Mesenchymal stem cell (in vitro differentiated cells and primary cell): ENCODE results near the gene ADAM12.

ENCODE experiments used
- DNase-seq: peaks from one replicate; pipeline ENCODE4 v3.0.0-alpha.2; 2013
- H2AFZ ChIP-seq: one replicate; pipeline ENCODE4 v1.6.1; 2013; ENCODE audit warnings: low read depth, mild to moderate bottlenecking, control low read depth, inconsistent platforms, low read length, moderate library complexity
- H2AK5ac ChIP-seq: 2 replicates; pipeline ENCODE4 v1.6.1; 2013; ENCODE audit warnings: low read length, moderate library complexity, mild to moderate bottlenecking, inconsistent platforms; ENCODE audit not compliant: severe bottlenecking
- H2BK120ac ChIP-seq: one replicate; pipeline ENCODE4 v1.6.1; 2013; ENCODE audit warnings: low read depth, mild to moderate bottlenecking, inconsistent platforms, low read length, moderate library complexity
- H2BK12ac ChIP-seq, 2 experiments: one replicate each; pipeline ENCODE4 v1.6.1; 2013; ENCODE audit warnings: inconsistent platforms in 2 of 2, low read length in 2 of 2, mild to moderate bottlenecking in 2 of 2, moderate library complexity in 2 of 2, control low read depth in 1 of 2
- H2BK15ac ChIP-seq: one replicate; pipeline ENCODE4 v1.6.1; 2013; ENCODE audit warnings: mild to moderate bottlenecking, low read depth, inconsistent platforms; ENCODE audit not compliant: poor library complexity, severe bottlenecking
- H2BK5ac ChIP-seq: 2 replicates; pipeline ENCODE4 v1.6.1; 2013; ENCODE audit warnings: low read depth, mild to moderate bottlenecking, low read length, control low read depth, inconsistent platforms; ENCODE audit not compliant: poor library complexity, severe bottlenecking
- H3K14ac ChIP-seq, 2 experiments: one replicate each; pipeline ENCODE4 v1.6.1; 2013; ENCODE audit warnings: inconsistent platforms in 2 of 2, low read length in 2 of 2, control low read depth in 1 of 2, mild to moderate bottlenecking in 1 of 2, moderate library complexity in 1 of 2
- H3K18ac ChIP-seq, 2 experiments: one replicate each; pipeline ENCODE4 v1.6.1; 2013; ENCODE audit warnings: inconsistent platforms in 2 of 2, low read length in 2 of 2, control low read depth in 1 of 2, low read depth in 1 of 2, mild to moderate bottlenecking in 1 of 2
- H3K23ac ChIP-seq, 2 experiments: one replicate each; pipeline ENCODE4 v1.6.1; 2013; ENCODE audit warnings: inconsistent platforms in 2 of 2, low read length in 2 of 2, mild to moderate bottlenecking in 2 of 2, moderate library complexity in 2 of 2, control low read depth in 1 of 2
- H3K27ac ChIP-seq: 2 replicates; pipeline ENCODE4 v1.5.1; 2013; ENCODE audit warnings: mild to moderate bottlenecking, moderate library complexity, low read length, control low read depth, inconsistent platforms; ENCODE audit not compliant: poor library complexity, severe bottlenecking
- H3K27me3 ChIP-seq, 2 experiments: 2 replicates each; pipeline versions ENCODE4 v1.6.1 to v1.7.0; 2013; ENCODE audit warnings: low read length in 2 of 2, mild to moderate bottlenecking in 2 of 2, moderate library complexity in 2 of 2, control low read depth in 1 of 2, inconsistent platforms in 1 of 2; ENCODE audit not compliant: control insufficient read depth in 1 of 2, insufficient read depth in 1 of 2
- H3K36me3 ChIP-seq, 2 experiments: 2 replicates each; pipeline versions ENCODE4 v1.6.1 to v1.7.0; 2013; ENCODE audit warnings: low read length in 2 of 2, control low read depth in 1 of 2, inconsistent platforms in 1 of 2, low read depth in 1 of 2, mild to moderate bottlenecking in 1 of 2; ENCODE audit not compliant: insufficient read depth in 2 of 2, control insufficient read depth in 1 of 2
- H3K4ac ChIP-seq, 2 experiments: one replicate each; pipeline ENCODE4 v1.6.1; 2013; ENCODE audit warnings: inconsistent platforms in 2 of 2, low read length in 2 of 2, mild to moderate bottlenecking in 2 of 2, moderate library complexity in 2 of 2, control low read depth in 1 of 2, low read depth in 1 of 2
- H3K4me1 ChIP-seq: 2 replicates; pipeline ENCODE4 v1.6.1; 2013; ENCODE audit warnings: low read depth, low read length, control low read depth; ENCODE audit not compliant: control insufficient read depth, insufficient read depth
- H3K4me2 ChIP-seq: 2 replicates; pipeline ENCODE4 v1.6.1; 2013; ENCODE audit warnings: low read length, mild to moderate bottlenecking, inconsistent platforms; ENCODE audit not compliant: poor library complexity, severe bottlenecking
- H3K4me3 ChIP-seq, 2 experiments: 2 replicates each; pipeline versions ENCODE4 v1.5.1 to v1.7.0; 2013; ENCODE audit warnings: low read length in 2 of 2, mild to moderate bottlenecking in 2 of 2, control low read depth in 1 of 2, low read depth in 1 of 2; ENCODE audit not compliant: insufficient read depth in 1 of 2
- H3K79me1 ChIP-seq: replicated peaks from 2 replicates; pipeline ENCODE4 v1.6.1; 2013; ENCODE audit warnings: mild to moderate bottlenecking, control low read depth, low read length, inconsistent platforms; ENCODE audit not compliant: poor library complexity, severe bottlenecking
- H3K9ac ChIP-seq: 2 replicates; pipeline ENCODE4 v1.7.0; 2013; ENCODE audit warnings: mild to moderate bottlenecking, low read length, moderate library complexity
- H3K9me3 ChIP-seq: 2 replicates; pipeline ENCODE4 v1.7.0; 2013; ENCODE audit warnings: mild to moderate bottlenecking, low read length; ENCODE audit not compliant: control insufficient read depth
- H4K8ac ChIP-seq: one replicate; pipeline ENCODE4 v1.6.1; 2013; ENCODE audit warnings: inconsistent platforms, mild to moderate bottlenecking, low read length, moderate library complexity
- H4K91ac ChIP-seq: one replicate; pipeline ENCODE4 v1.6.1; 2013; ENCODE audit warnings: mild to moderate bottlenecking, low read length, inconsistent platforms
- WGBS: methylation state at CpG from one replicate; pipeline ENCODE4 v1.1.7; 2013; ENCODE audit warnings: mixed read lengths; 5-methylcytosine and 5-hydroxymethylcytosine counted together

The ADAM12 gene

GRCh38 chr10:126302476-126302756, 85.9 kb downstream of the ADAM12 start:
- Histone ChIP-seq H4K91ac (no peak overlapping the region), H3K4me2 (no peak overlapping the region), H2AFZ (no peak overlapping the region), H3K9me3 (peaks cover 16% of the 10 kb centered on the region), H4K8ac (no peak overlapping the region), H2BK15ac (no peak overlapping the region), H3K4me3 (no peak overlapping the region), H2BK120ac (no peak overlapping the region), H3K23ac (no peak overlapping the region), H3K36me3 (peaks cover 0 to 16% of the 10 kb centered on the region in 2 experiments), H3K14ac (no peak overlapping the region), H2AK5ac (no peak overlapping the region), H3K27ac (no peak overlapping the region), H3K4me1 (no peaks in the 10 kb centered on the region), H3K18ac (no peak overlapping the region), H2BK12ac (no peak overlapping the region), H3K27me3 (no peaks in the 10 kb centered on the region), H2BK5ac (no peak overlapping the region), H3K4ac (no peak overlapping the region), H3K79me1 (peaks cover 15% of the 10 kb centered on the region), H3K9ac (no peak overlapping the region)
- 86% methylated on average over 3 of the region's 3 CpGs for WGBS
- DNase-seq, result no peak

- no peak for DNase-seq
- H3K9ac ChIP-seq, result no peak overlapping the region
- 93% methylated on average over 8 of the region's 9 CpGs for WGBS
Observed at GRCh38 chr10:126301701-126302475, 86.4 kb downstream of the ADAM12 start.

DNA sequence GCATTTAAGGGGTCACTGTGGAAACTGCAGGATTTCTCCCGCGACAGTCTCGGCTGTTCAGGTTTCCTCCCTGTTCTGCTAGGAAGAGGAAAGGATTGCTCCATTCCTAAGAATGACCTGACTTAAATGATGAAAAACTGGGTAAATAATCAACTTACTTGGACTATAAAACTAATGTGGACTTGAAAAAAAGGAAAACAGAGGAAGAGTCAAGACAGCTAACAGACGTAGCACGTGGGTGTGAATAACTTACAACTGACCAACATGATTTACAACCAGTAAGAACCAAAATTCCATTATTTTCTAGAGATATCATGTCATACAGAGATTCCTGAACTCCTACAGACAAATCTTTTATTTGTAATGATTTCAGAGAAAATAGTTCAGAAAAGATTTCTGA, 93.8 kb downstream of the ADAM12 start:
- WGBS, result 81% methylated on average over 5 of the region's 5 CpGs
- peak; percentile 8 for DNase-seq
- H4K8ac ChIP-seq, result no peak overlapping the region

More at GRCh38 chr10:126301701-126302475, 86.4 kb downstream of the ADAM12 start:
- H2BK5ac ChIP-seq, result no peak overlapping the region
- peaks cover 15% of the 10 kb centered on the region for H3K79me1 ChIP-seq
- H2BK120ac ChIP-seq, result no peak overlapping the region
- no peaks in the 10 kb centered on the region for H3K27me3 ChIP-seq
- no peak overlapping the region for H3K4ac ChIP-seq
- H4K8ac ChIP-seq, result no peak overlapping the region
- H4K91ac ChIP-seq, result no peak overlapping the region
- H2AFZ ChIP-seq, result no peak overlapping the region
- no peak overlapping the region for H3K23ac ChIP-seq
- H3K9me3 ChIP-seq, result peaks cover 16% of the 10 kb centered on the region
- no peak overlapping the region for H3K14ac ChIP-seq
- no peak overlapping the region for H3K27ac ChIP-seq
- no peak overlapping the region for H3K4me3 ChIP-seq
- peaks cover 0 to 16% of the 10 kb centered on the region in 2 experiments for H3K36me3 ChIP-seq
- H3K4me1 ChIP-seq, result no peaks in the 10 kb centered on the region
- no peak overlapping the region for H2BK12ac ChIP-seq
- H2AK5ac ChIP-seq, result no peak overlapping the region
- H3K18ac ChIP-seq, result no peak overlapping the region
- H3K4me2 ChIP-seq, result no peak overlapping the region
- no peak overlapping the region for H2BK15ac ChIP-seq

GRCh38 chr10:126290232-126290631, 98.0 kb downstream of the ADAM12 start:
- H2BK12ac ChIP-seq, result no peak overlapping the region
- WGBS, result 95% methylated on average over 4 of the region's 6 CpGs
- H2BK120ac ChIP-seq, result no peak overlapping the region
- H3K4me1 ChIP-seq, result peaks cover 2% of the 10 kb centered on the region
- H3K18ac ChIP-seq, result no peak overlapping the region
- H2BK5ac ChIP-seq, result no peak overlapping the region
- H2AFZ ChIP-seq, result no peak overlapping the region
- H3K4me3 ChIP-seq, result no peak overlapping the region
- no peaks in the 10 kb centered on the region for H3K9me3 ChIP-seq
- no peak overlapping the region for H3K27ac ChIP-seq
- no peak overlapping the region for H3K9ac ChIP-seq
- no peak overlapping the region for H2BK15ac ChIP-seq
- no peak overlapping the region for H3K4ac ChIP-seq
- DNase-seq, result no peak
- H3K27me3 ChIP-seq, result no peaks in the 10 kb centered on the region
- H4K8ac ChIP-seq, result no peak overlapping the region
- H4K91ac ChIP-seq, result no peak overlapping the region
- H3K79me1 ChIP-seq, result peaks cover 48% of the 10 kb centered on the region
- no peak overlapping the region for H3K4me2 ChIP-seq
- no peak overlapping the region for H2AK5ac ChIP-seq
- H3K36me3 ChIP-seq, result peaks cover 24 to 71% of the 10 kb centered on the region in 2 experiments
- H3K23ac ChIP-seq, result no peak overlapping the region
- H3K14ac ChIP-seq, result no peak overlapping the region

More for the DNA sequence above, 93.8 kb downstream of the ADAM12 start:
- no peak overlapping the region for H3K23ac ChIP-seq
- no peak overlapping the region for H3K4me3 ChIP-seq
- H3K79me1 ChIP-seq, result peaks cover 31% of the 10 kb centered on the region
- no peak overlapping the region for H2BK12ac ChIP-seq
- no peaks in the 10 kb centered on the region for H3K4me1 ChIP-seq
- no peaks in the 10 kb centered on the region for H3K9me3 ChIP-seq
- H2AFZ ChIP-seq, result no peak overlapping the region
- H3K4ac ChIP-seq, result no peak overlapping the region
- H3K9ac ChIP-seq, result peak overlapping the region; percentile 46
- no peak overlapping the region for H4K91ac ChIP-seq
- no peak overlapping the region for H2BK120ac ChIP-seq
- H3K14ac ChIP-seq, result no peak overlapping the region
- H3K27ac ChIP-seq, result peak overlapping the region; percentile 85
- H3K4me2 ChIP-seq, result peak overlapping the region; percentile 50
- H2BK5ac ChIP-seq, result no peak overlapping the region
- peaks cover 4 to 30% of the 10 kb centered on the region in 2 experiments for H3K36me3 ChIP-seq
- no peak overlapping the region for H3K18ac ChIP-seq
- no peaks in the 10 kb centered on the region for H3K27me3 ChIP-seq
- no peak overlapping the region for H2BK15ac ChIP-seq
- no peak overlapping the region for H2AK5ac ChIP-seq
